HG03045 (cell line): ENCODE measurements around the gene CTTNBP2.

Experiments
- ATAC-seq: cut with Tn5 transposase; IDR thresholded peaks from one replicate; pipeline ENCODE4 v1.9.1; 2021; ENCODE audit warnings: mild to moderate bottlenecking, moderate library complexity; ENCODE audit not compliant: unreplicated experiment

CTTNBP2 gene

DNA sequence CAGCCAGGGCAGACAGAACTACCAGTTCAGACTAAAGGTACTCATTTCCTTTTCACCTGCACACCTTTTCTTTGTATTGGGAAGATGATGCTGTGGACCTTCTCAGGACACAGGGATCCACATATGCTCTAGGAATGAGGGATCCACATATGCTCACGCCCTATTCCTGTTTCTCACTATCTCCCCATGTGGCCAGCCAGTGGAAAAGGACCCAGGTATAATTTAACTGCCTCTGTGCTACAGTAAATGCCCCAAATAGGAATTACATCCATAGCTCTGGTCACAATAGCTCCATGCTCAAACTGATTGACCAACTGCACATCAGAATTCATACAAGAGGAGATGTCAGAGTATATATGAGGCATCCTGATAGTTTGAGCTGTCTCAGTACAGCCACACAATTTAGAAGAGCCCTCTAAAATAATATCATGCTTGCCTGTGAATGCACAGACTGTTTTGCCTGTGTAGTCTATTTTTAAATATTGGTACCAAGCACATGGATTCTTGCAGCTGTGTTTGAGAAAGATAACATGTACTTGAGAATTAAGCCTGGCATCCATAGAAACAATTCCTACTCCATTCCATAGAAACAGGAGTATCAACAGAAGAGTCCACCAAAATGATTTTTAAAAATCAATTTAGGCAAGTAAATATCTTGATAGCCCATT lies 43.7 kb downstream of the CTTNBP2 start:
- no peak for ATAC-seq

GRCh38 chr7:117828825-117829224 lies 44.4 kb downstream of the CTTNBP2 start:
- ATAC-seq, result no peak

GRCh38 chr7:117827862-117828261 lies 45.4 kb downstream of the CTTNBP2 start:
- ATAC-seq, result no peak

DNA sequence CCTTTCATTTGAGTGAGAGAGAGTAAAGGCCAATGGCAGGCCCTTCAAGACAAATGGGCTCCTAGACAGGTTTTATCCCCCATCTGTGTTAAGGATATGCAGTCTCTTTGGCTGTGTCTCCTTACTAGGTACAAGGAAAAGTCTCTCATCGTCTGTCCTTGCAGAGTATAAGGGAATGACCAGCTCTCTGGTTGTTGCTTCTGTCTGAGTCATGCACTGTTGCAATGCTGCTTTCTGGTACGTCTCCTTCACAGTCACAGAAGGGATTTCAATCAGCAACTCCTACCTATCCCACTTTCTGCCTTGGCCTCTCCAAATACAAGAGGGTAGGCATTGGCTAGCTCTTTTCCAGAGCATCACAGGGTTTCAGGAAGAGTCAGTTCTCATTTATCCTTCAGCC lies 48.1 kb downstream of the CTTNBP2 start:
- ATAC-seq, result no peak

- ATAC-seq, result no peak
These were observed 48.6 kb downstream of the CTTNBP2 start for GRCh38 chr7:117824592-117824991.

DNA sequence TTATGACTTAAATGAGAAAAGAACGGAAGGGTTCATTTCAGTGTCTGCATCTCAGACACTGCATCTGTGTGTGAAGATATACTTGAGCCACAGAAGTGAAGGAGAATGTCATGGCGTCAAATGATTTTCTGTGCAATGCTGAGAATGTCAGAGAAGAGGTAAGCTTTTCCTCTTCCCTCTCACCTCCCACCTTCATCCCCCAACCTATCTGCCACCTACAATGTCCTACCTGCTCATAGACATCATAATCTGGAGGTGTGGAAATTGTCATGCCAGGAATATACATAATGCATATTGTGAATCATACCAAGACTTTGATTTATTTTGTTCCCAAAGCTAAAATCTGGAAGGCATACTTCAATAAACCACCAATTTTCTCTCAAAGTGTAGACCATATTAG lies 53.7 kb downstream of the CTTNBP2 start:
- no peak for ATAC-seq

GRCh38 chr7:117818232-117818631 lies 55.0 kb downstream of the CTTNBP2 start:
- ATAC-seq, result no peak

- no peak for ATAC-seq
These were observed 56.5 kb downstream of the CTTNBP2 start for GRCh38 chr7:117816727-117817126.

DNA sequence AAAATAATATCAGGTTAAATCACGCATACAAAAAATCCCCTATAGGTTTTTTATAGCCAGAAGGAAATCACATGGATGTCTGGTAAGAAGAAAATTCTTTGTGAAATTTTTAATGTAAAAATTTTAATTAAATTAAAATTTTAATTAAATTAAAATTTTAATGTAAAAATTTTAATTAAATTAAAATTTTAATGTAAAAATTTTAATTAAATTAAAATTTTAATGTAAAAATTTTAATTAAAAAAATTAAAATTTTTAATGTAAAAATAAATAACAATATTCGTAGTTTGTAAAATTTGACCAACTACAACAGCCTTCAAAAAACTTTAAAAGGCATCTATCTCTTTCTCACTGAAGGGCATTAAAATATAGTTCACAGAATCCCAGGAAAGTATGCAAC lies 61.5 kb downstream of the CTTNBP2 start:
- no peak for ATAC-seq

- no peak for ATAC-seq
These were observed 62.4 kb downstream of the CTTNBP2 start for GRCh38 chr7:117810642-117811512.

- no peak for ATAC-seq
These were observed 63.3 kb downstream of the CTTNBP2 start for GRCh38 chr7:117809958-117810357.

GRCh38 chr7:117808910-117809705 lies 64.1 kb downstream of the CTTNBP2 start:
- no peak for ATAC-seq

DNA sequence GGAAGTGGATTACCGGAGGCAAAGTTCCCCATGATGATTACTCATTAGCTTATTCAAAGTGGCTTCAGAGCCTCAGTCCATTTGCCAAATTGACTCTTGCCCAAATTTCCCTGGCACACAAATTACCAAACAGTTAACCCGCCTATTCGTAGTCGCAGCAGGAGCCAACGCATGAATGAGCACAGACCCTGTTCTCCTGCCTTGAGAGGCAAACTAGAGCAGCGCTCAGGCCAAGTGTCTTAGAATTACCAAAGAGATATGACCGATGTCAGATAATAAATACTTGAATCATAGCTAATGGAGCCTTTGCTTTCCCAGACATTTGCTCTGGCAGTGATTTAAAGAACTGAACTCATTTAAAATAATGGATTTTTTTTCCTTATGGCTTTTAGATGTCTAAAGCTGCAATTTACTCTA lies 64.9 kb downstream of the CTTNBP2 start:
- ATAC-seq, result no peak

DNA sequence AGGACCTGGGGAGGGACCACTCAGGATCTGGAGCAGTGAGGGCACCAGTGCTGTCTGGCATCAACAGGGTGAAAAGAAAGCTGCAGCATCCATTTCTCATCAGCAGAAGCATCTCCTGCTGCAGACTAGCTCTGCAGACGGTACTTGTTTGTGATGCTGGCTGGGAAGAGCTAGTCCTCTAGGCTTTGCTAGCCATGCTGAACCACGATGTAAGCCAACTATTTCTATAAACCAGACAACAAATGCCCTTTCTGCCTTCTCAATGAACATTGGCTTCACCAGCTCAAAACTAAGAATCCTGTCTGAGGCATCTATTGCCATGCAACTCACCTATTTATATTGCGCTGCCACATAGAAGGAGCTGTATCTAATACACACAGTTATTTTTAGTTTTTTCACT lies 65.6 kb downstream of the CTTNBP2 start:
- ATAC-seq, result no peak

- no peak for ATAC-seq
These were observed 67.2 kb downstream of the CTTNBP2 start for GRCh38 chr7:117806011-117806410.

DNA sequence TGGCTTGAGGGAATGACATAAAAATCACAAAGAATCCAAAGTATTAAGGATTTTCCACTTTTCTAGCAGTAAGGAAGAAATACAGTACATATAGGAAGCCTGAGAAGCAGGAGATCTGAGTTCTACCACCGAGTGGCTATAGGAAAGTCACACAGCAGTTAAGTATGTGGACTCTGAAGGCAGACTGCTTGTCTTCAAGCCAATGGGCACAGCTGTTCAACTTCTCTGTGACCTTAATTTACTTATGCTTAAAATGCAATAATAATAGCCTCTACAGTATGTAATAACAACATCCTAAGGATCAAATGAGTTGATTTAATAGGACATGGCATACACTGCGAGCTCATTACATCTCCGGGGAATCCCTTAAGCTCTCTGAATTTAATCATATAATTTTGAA lies 68.0 kb downstream of the CTTNBP2 start:
- no peak for ATAC-seq

- ATAC-seq, result no peak
These were observed 69.8 kb downstream of the CTTNBP2 start for GRCh38 chr7:117803476-117803875.

GRCh38 chr7:117802660-117803059 lies 70.6 kb downstream of the CTTNBP2 start:
- no peak for ATAC-seq

DNA sequence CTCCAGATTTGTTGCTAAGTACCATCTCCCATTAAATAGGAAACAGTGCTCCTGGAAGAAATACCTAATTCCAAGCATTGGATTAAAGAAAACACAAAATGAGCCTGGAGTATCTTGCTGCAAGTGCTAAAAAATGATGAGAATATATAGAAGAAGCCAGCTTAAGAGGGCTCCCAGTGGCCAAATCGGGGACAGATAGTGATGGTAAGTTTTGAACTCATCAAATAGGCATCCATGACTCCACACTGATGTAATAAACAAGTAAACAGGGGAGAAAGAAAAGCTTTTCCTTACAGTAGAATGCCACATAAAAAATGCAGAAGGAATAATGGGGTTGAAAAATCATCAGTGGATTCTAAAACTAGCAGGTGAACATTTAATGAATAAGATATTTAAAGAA lies 72.4 kb downstream of the CTTNBP2 start:
- ATAC-seq, result no peak

- ATAC-seq, result no peak
These were observed 72.8 kb downstream of the CTTNBP2 start for GRCh38 chr7:117800406-117800805.

DNA sequence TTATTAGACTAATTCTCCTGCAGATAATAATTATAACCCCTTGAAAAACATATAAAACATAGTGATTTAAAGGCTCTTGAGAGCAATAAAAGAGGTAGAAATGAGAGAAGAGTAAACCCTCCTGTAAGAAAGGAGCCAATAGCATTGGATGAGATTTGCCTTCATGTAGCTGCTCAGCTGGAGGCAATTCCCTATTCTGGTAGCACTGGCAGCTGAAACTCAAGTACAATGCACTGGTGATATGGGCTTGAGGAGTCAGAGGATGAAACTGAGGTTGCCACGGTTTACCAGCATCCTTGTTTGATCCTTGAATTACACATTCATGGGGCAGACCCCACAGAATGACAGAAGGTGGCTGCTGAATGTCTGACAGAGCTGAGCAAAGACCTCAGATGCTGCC lies 76.4 kb downstream of the CTTNBP2 start:
- no peak for ATAC-seq

DNA sequence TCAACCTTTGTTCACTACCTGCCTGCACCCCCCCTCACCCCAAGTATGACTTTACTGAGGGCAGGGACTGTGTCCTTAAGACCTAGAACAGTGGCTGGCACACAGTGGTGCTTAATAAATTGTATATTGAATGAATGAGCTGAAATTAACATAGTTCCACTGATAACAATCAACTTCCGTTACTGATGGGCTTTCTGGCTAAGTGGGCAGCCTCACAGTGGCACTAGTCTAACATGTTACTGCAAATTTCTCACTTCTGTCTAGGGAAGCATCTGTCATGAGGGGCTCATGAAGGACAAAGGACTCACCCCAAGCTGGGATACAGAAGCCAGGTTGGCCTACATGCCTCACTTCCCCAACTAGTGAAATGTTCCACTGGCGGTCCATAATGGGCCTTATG lies 79.3 kb downstream of the CTTNBP2 start:
- no peak for ATAC-seq
